Measurements from ENCODE around the gene TEX53. TPM values are rescaled to one million over a fixed set of nuclear protein-coding genes. Genes with fewer than 3 reads are reported as not detected.

Gene TEX53
- total and polyA plus RNA-seq, 2 of the 8 experiments (the other 6 are each of a cell fraction or from before 2014, with no cell fraction given), result not detected

GRCh38 chr9:114685951-114686350, 28.3 kb upstream of the TEX53 start (continued):
- TF ChIP-seq RNF2 (IDR thresholded peaks at IDR 0.05; ENCODE audit: borderline replicate concordance, low read depth, low read length, missing control alignments, poor library complexity, severe bottlenecking) (no peak), TCF12 (IDR thresholded peaks at IDR 0.05; ENCODE audit: low read depth, low read length) (no peak)

Data from H1 (cell line).